Transverse colon (tissue), 4 donors: ENCODE results near the gene ASTN1.

Experiments
- EP300 ChIP-seq: sonication (generic); formaldehyde crosslinking; IDR thresholded peaks from one replicate; pipeline ENCODE4 v1.6.1; 2017; ENCODE audit warnings: antibody characterized with exemption, low read depth
- POLR2A ChIP-seq: fragments of 450-650 bp; IDR thresholded peaks from one replicate; pipeline ENCODE4 v1.6.1; 2016; ENCODE audit warnings: antibody characterized with exemption, mild to moderate bottlenecking, moderate library complexity
- POLR2AphosphoS5 ChIP-seq, 3 donors: sonication (generic); formaldehyde crosslinking; IDR thresholded peaks; one replicate each; pipeline ENCODE4 v1.6.1; 2016; ENCODE audit warnings: antibody characterized with exemption in 3 of 3
- TF ChIP-seq, protein P1 (sequence below), 5 experiments: fragments of 200-600 bp in 3 of 5; fragments of 450-650 bp in 2 of 5; sonication (generic) in 3 of 5; IDR thresholded peaks; 1 replicate in 2 of 5; 2 replicates in 3 of 5; pipeline ENCODE4 v1.5.1; 2016 to 2017; ENCODE audit warnings: antibody characterized with exemption in 5 of 5, inconsistent platforms in 3 of 5, mild to moderate bottlenecking in 2 of 5, moderate library complexity in 1 of 5

DNA sequence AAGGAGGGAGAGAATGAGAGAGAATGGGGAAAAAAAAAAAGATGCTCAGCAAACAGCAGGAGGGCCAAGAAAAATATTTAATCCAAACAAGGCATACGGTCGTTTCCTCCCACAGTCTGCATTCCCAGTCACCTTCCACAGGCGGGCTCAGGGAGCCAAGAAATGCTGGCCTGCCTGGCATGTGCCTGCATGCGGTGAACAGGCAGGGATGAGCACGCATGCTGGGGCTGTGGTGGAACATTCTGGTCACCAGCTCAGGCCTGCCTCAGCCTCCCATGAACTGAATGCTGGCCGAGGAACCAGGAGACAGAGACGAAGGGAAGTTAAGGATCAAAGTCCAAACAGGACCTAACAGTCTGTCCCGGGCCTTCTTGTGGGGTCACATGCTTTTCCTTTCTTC, 335.3 kb downstream of the ASTN1 start:
- TF ChIP-seq POLR2A (no peak), EP300 (no peak), POLR2AphosphoS5 (IDR thresholded peaks at IDR 0.05) (no peak)
- TF ChIP-seq, protein P1, sequence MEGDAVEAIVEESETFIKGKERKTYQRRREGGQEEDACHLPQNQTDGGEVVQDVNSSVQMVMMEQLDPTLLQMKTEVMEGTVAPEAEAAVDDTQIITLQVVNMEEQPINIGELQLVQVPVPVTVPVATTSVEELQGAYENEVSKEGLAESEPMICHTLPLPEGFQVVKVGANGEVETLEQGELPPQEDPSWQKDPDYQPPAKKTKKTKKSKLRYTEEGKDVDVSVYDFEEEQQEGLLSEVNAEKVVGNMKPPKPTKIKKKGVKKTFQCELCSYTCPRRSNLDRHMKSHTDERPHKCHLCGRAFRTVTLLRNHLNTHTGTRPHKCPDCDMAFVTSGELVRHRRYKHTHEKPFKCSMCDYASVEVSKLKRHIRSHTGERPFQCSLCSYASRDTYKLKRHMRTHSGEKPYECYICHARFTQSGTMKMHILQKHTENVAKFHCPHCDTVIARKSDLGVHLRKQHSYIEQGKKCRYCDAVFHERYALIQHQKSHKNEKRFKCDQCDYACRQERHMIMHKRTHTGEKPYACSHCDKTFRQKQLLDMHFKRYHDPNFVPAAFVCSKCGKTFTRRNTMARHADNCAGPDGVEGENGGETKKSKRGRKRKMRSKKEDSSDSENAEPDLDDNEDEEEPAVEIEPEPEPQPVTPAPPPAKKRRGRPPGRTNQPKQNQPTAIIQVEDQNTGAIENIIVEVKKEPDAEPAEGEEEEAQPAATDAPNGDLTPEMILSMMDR (IDR thresholded peaks at IDR 0.05) = no peak
